ENCODE measurements around the gene TACC2. TPM values are rescaled to one million over a fixed set of nuclear protein-coding genes. Genes with fewer than 3 reads are reported as not detected.
A peak's percentile ranks its signal among the peaks of the same experiment; 100 is the strongest.

Gene TACC2
- polyA plus RNA-seq, 3 donors, result 35.4 to 46.8 (median 45.2) TPM

DNA sequence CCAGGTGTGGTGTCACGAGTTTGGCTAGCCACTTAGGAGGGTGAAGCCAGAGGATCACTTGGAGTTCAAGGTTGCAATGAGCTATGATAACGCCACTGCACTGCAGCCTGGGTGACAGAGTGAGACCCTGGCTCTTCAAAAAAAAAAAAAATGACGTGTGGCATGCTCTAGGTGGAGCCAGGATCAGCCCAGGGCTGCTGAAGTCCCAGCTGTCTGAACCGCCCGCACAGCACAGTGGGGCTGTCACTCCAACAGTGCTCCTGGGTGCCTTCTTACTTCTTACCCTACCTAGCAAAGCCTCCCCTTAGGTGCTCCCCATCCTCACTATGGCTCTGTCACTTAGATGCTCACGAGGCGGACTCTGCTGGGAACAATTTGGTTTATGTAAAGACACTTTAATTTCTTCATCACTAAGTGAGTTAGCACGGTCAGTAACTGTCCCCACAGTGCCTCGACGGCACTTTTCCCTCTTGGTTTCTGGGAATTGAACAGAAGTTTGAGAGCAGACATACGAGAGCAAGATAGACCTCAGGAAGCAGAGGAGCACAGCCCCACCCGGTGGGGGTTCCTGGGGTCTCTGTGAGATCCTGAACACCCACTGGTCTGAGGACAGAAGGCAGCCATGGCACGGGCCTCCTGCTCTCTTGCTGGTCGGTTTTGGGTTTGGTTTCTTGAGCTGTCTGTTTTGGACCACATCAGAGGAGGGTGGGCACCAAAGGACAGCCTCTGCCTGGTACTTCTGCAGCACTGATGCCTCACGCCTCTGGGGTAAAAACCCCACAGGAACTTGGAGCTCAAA, 215.9 kb downstream of the TACC2 start:
- DNase-seq (ENCODE audit: low read depth in 3 of 3, low spot score in 2 of 3), result no peak

DNA sequence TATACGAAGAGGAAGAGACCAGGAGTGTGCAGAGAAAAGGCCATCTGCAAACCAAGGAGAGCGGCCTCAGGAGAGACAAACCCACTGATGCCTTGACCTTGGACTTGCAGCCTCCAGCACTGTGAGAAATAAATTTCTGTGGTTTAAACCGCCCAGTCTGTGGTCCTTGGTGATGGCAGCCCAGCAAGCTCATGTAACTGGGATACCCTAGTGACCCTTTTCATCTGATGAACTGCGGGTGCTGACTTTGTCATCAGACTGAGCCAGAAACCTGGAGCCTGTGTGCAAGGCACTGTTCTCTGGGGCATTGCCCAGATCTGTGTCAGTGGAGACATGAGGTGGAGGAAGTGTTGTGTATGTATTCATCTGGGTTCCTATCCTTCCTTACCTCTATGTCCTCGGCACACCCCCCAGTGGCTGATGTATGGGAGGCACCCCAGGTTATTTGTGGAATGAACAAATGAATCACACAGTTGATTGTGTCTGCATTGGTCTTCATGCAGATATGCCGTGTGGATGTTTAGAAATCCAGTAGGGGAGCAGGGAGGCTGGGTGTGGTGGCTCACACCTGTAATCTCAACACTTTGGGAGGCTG, 217.6 kb downstream of the TACC2 start:
- DNase-seq (ENCODE audit: low read depth in 3 of 3, low spot score in 2 of 3), result no peak

DNA sequence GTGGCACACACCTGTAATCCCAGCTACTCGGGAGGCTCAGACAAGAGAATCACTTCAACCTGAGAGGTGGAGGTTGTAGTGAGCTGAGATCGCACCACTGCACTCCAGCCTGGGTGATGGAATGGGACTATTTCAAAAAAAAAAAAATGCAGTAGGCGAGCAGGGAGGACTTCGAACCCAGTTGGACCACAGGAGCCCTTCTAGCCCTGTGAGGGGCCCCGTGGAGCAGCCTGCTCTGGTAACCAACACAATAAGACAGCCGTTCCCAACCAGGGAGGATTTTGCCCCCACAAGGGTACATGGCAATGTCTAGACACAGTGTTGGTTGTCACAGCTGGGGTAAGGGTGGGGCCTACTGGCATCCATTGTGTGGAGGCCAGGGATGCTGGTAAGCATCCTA, 218.2 kb downstream of the TACC2 start:
- DNase-seq (ENCODE audit: low read depth in 3 of 3, low spot score in 2 of 3), result no peak

DNA sequence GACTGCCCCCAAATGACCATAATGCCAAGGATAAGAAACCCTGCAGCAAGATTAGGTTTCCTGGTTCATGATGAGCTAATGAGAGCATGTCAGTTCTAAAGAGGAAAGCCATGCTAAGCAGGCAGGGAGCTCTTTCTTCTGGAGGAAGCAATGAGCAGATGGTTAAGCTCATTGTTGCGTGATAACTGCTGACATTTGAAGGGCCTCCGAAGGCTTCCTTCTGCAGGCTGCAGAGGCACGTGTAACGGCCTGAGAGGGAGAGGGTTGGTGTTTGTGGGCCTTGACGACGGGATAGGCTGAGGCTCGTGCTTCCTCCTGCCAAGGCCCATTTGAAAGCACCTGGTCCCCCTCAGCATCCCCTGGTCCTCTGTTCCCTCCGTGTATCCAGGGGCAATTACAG, 218.6 kb downstream of the TACC2 start:
- DNase-seq (ENCODE audit: low read depth in 3 of 3, low spot score in 2 of 3), result peak; percentile 29 to 56 (median 44)

DNA sequence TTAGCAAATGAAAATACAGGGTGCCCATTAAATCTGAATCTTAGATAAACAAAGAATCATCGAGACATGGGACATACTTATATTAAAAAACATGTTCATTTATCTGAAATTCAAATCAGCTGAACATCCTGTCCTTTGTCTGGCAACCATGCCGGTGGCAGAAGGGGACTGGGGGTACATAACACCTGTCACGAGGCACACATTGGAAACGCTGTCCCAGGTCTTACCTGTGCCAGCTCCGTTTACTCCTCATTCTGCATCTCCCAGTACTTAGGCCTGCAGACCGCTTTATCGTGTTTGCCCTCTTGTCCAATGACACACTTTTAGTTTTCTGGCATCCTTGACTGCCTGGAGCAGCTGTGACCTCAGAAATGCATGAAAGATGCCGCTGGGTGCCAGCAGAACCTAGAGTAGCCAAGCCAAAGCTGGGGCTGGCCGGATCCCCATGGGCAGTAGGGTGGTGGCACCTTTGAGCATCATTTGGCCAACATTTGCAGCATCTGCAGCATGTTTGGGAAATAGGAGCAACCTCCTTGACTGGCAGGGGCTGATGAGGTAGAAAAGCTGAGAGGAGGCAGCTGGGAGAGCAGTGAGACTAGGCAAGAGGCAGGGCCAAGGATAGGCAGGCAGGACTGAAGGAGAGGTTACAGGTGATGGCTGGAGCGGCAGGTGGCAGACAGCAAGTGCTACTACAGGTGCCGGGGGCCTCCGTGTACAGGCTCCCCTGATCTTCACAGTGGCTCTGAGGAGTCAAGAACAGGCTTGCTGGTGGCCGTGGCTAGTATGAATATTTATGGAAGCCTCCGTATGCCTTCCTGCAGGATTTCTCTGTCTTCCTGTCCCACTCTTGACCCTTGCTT, 219.8 kb downstream of the TACC2 start:
- DNase-seq (ENCODE audit: low read depth in 3 of 3, low spot score in 2 of 3), result no peak

DNA sequence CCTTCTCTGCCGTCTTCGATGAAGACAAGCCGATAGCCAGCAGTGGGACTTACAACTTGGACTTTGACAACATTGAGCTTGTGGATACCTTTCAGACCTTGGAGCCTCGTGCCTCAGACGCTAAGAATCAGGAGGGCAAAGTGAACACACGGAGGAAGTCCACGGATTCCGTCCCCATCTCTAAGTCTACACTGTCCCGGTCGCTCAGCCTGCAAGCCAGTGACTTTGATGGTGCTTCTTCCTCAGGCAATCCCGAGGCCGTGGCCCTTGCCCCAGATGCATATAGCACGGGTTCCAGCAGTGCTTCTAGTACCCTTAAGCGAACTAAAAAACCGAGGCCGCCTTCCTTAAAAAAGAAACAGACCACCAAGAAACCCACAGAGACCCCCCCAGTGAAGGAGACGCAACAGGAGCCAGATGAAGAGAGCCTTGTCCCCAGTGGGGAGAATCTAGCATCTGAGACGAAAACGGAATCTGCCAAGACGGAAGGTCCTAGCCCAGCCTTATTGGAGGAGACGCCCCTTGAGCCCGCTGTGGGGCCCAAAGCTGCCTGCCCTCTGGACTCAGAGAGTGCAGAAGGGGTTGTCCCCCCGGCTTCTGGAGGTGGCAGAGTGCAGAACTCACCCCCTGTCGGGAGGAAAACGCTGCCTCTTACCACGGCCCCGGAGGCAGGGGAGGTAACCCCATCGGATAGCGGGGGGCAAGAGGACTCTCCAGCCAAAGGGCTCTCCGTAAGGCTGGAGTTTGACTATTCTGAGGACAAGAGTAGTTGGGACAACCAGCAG, 221.7 kb downstream of the TACC2 start:
- DNase-seq (ENCODE audit: low read depth in 3 of 3, low spot score in 2 of 3), result no peak

DNA sequence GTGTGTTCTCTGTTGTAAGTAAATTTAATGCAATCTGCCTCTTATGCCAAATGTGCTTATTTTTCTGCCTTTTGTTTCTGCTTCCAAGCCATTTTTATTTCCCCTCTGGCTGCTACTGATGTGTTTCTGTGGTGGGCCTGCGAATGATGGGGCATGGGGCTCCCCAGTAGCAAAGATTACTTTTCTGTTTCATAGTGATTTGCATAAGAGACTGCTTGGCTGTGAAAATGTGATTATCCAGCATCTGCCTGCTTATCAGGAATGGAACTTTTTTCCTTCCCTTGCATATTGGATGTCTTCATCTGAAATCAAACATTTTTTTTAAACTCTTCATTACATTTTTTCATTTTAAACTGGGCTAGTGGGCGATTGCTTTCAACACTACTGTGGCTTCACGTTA, 224.4 kb downstream of the TACC2 start:
- no peak for DNase-seq (ENCODE audit: low read depth in 3 of 3, low spot score in 2 of 3)

DNA sequence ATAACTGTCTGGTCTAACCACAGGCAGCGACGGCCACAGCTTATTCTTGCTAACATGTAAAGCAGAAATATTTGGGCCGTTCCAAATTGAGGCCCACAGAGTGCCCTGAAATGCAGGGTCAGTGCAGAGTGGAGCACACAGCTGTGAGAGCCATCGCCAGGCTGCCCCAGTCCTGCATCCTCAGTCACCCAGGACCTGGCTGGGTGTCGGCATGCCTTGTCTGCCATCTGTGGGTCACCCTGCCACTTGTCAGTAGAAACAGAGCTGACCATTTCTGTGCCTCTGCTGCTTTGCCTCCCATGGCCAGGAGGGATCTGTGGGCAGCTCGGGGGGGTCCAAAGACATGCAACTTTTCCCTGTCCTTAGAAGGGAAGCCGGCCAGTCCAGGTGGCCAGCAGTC, 224.8 kb downstream of the TACC2 start:
- DNase-seq (ENCODE audit: low read depth in 3 of 3, low spot score in 2 of 3), result no peak

DNA sequence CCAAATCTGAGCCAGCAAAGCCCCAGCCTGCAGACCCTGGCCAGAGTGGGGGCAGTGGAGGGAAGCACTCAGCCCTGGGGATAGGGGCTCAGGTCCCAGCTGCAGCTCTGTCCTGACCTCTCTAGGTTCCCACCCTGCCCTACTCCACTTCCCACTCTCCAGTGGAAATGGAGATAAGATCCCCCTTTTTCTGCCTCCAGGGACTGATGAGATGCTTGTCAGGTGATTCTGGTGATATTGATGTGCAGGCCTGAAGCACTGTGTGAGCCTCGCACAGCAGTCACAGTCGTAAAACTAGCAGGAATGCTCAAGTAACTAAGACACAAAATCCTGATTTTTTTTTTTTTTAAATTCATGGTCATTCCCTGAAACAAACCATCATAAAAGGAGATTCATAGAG, 227.1 kb downstream of the TACC2 start:
- no peak for DNase-seq (ENCODE audit: low read depth in 3 of 3, low spot score in 2 of 3)

DNA sequence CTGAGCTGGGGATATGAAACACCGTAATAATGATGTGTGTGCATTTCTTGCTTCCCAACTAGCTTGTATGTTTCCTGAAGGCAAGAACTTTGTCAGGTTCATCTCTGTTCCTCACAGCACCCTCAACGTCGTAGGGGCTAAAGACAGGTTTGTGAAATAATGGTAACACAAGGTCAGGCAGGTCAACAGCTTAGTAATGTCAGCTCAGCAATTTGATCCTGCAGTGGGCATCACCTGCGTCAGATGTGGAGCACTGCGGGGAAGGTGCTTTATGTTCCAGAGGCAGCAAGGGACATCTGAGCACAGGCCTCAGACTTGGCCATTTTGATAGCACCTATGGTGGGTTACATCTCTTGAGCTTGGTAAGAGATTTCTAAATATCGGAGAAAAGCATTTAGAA, 230.4 kb downstream of the TACC2 start:
- DNase-seq (ENCODE audit: low read depth in 3 of 3, low spot score in 2 of 3), result no peak

DNA sequence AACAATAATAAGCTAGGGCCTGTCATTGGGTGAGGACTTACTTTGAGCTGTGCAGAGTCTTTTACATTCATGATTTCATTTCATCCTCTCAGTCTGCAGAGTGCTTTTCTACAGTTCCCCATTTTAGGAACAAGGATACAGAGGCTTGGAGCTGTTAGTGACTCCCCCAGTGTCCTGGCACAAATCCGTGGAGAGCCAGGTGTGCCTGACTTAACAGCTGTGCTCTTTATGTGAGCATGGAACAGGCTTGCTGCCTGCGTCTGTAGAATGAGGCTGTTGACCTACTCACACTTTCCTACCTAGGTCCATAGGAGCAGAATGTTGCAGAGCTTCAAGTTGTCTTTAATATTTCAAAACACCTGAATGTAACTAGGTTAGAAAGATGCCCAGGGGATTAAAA, 231.8 kb downstream of the TACC2 start:
- DNase-seq (ENCODE audit: low read depth in 3 of 3, low spot score in 2 of 3), result no peak

DNA sequence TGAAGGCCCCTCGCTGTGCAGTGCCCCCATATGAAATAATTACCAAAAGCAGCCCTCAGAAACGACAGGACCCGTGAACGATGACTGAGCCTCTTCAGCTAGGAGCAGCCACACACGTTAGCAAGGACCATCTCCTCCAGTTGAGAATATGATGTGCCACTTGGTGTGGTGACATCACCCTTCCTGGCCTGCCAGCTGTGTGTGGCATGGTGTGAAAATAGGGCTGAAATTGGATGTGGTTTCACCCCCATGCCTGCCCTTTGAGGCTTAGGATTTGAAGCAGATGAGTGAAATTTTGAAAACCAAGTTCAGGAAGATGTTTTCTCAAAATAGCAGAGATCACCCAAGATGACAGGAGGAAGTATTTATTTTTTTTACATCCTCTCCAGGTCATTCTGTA, 233.0 kb downstream of the TACC2 start:
- no peak for DNase-seq (ENCODE audit: low read depth in 3 of 3, low spot score in 2 of 3)

DNA sequence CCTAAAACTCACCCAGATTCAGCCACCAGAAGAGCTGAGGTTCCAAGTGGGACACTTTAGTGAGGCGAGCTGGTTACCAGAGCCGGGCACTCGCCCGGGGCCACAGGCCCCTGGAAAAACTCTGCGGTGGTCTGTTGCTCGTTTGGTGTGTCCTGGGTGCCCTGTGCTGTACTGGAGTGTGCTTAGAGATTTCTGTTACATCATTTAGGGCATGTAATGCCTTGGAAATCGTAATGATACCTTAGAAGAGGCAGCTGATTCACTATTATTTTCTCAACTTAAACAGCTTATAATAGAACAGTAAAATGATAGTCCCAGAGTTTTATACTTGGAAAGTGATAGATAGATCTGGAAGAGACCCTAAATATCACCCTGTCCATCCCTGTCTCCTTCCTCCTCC, 233.7 kb downstream of the TACC2 start:
- no peak for DNase-seq (ENCODE audit: low read depth in 3 of 3, low spot score in 2 of 3)

DNA sequence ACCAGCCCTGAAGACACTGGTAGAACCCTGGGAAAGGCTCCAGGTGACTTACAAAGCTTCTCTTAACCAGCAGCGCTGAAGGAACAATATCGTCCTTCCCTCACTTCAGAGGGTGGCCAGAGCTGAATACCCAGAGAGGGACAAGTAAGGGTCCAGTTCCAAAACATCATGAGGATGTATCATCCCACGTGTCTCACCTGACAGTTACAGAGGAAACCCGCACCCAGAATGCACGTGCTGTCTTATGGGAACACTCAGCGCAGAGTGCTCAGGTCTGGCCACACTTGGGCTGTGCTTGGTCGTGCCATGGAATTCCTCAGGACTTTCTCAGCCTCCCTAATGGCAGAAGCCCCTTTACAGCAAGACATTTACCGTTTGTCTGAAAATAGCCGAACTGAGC, 235.2 kb downstream of the TACC2 start:
- no peak for DNase-seq (ENCODE audit: low read depth in 3 of 3, low spot score in 2 of 3)

DNA sequence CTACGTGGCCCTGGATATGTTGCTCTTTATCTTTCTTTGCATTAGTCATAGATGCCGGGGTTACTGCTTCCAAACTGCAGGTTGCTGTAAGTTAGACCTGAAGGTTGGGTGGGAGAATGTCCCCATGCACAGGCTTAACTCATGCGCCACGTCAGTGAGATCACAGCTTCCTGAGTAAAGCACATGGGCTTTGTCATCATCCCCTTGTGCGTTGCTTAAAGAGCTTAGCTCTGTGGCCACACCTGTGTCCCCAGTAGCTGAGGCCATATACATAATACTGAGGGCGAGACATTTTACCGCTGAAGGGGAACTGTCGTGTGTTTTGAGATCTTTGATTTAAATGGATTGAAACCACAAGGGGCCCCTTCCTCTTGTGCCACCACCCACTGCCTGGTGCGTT, 236.4 kb downstream of the TACC2 start:
- no peak for DNase-seq (ENCODE audit: low read depth in 3 of 3, low spot score in 2 of 3)

DNA sequence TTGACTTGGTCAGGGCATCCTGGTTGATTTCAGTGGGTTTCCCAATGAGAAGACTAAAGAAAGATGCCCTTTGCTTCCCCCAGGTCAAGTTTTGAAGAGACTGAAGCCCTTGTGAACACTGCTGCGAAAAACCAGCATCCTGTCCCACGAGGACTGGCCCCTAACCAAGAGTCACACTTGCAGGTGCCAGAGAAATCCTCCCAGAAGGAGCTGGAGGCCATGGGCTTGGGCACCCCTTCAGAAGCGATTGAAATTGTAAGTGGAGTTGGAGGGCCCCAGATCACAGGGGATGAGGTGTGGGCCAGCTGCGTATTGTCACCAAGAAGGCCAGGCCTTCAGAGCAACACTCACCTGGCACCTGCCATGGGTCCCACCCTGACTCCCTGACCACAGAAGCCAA, 238.8 kb downstream of the TACC2 start:
- no peak for DNase-seq (ENCODE audit: low read depth in 3 of 3, low spot score in 2 of 3)

DNA sequence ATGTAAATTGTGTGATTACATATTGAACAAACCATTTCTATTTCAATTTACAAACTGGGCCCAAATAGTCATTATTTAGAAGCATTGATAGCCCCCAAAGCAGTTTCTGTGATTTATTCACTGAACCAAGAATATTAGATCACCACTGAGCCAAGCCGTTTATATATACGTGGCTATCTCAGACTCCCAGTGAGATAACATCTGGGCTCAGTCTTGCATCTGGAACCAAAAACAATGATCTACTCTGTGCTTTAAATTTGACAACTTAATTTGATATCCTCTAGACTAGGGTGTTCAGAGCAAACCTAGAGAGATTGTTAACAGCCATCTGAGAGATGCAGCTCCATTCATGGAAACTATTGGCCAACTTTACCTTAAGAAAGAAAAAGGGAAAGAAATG, 240.7 kb downstream of the TACC2 start:
- no peak for DNase-seq (ENCODE audit: low read depth in 3 of 3, low spot score in 2 of 3)

DNA sequence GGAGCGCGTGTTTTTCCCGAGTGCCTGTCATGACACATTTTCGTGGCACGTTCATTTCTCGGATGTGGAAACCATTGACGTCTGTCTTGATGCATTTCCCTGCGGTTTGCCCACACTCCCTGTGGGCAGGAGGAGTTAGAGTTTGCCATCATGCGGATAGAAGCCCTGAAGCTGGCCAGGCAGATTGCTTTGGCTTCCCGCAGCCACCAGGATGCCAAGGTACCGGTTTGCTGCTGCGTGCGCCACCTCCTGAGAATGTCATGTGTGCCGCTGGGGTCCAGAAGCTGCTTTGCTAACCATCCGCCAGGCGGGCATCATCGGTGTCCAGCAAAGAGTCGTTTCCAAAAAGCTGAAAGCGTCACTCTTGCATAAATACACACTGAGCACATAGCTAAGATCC, 241.3 kb downstream of the TACC2 start:
- DNase-seq (ENCODE audit: low read depth in 3 of 3, low spot score in 2 of 3), result no peak

DNA sequence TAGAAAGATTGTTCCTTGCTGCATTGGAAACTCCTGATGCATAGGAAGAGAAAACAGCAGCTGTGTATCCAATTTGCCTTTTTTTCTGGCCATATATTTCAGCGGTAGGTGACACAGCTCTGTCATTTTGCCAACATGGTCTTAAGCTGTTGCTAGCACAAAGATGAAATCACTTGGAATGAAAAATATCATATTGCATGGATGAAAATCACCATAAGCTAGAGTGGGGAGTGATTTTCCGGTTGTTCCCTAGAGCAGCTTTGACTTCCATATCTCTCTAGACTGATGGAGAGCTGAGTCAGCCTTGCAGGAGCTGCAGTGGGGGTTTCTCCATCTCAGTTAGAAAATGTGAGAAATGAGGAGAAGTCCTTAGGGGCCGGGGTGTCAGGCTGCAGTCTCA, 243.8 kb downstream of the TACC2 start:
- peak in 2 of 3 donors; percentile 13 to 31 for DNase-seq (ENCODE audit: low read depth in 3 of 3, low spot score in 2 of 3)

DNA sequence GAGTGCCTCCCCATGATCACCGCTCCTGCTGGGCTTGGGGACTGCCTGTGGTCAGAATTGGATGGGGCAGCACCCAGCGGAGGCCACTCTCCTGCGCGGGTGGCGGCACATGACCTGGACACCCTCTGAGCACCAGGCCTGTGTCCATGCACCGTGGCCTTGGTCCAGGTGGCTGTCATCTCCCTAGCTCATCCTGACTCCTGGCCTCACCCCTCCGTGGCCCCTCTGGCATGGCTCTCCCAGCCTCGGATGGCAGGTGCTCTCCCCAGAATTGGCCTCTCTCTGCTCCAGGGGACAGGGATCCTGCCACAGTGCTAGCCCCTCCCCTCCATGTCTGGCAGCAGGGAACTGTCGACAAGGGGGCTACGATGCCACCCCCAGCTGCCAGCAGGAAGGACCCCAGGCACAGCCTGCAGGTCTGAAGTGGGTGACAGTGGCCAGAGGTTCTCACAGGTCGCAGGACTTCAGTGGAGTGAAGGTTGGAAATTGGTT, 244.9 kb downstream of the TACC2 start:
- peak in 1 of 3 donors; percentile 29 for DNase-seq (ENCODE audit: low read depth in 3 of 3, low spot score in 2 of 3)

DNA sequence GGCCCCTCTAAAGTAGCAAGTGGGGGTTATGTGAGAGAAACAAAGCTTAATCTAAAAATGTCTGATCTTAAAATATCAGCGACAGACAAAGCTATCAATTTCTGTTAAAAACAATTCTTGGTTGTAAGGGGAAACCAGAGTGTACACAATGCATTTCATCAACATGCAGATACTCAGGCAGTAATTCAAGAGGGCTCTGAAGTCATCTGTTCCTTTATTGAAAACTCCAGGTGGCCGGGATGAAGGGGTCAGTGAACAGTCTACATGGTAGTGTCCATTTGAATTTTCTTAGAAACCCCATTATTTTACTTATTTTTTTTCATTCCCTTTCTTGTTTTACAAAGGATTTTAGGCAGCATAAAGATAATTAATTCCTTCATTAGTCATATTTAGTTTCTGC, 245.5 kb downstream of the TACC2 start:
- peak in 2 of 3 donors; percentile 15 to 18 for DNase-seq (ENCODE audit: low read depth in 3 of 3, low spot score in 2 of 3)

Measured in right renal cortex interstitium (tissue), 3 donors.